Common myeloid progenitor, CD34-positive (primary cell): ENCODE data around the gene CDK18.

Experiments
- CTCF ChIA-PET: fragments of 350-600 bp; sonication (Branson Sonifier 250); formaldehyde crosslinking; loops from one replicate; lab custom pipeline; 2021; ENCODE audit warnings: antibody characterized with exemption; lab: Charles Lee
- POLR2A ChIA-PET: fragments of 350-600 bp; sonication (Branson Sonifier 250); formaldehyde crosslinking; loops from one replicate; lab custom pipeline; 2021; ENCODE audit warnings: antibody characterized with exemption; lab: Charles Lee
- DNase-seq, 3 donors: peaks; one replicate each; pipeline versions ENCODE4 v3.0.0 to v3.0.0-alpha.2; 2013
- H3K27ac ChIP-seq, 2 experiments: 1 replicate in 1 of 2; 2 replicates in 1 of 2; pipeline ENCODE4 v1.7.0; 2013; ENCODE audit warnings: inconsistent platforms in 2 of 2, low read length in 2 of 2, mild to moderate bottlenecking in 2 of 2, low read depth in 1 of 2, moderate library complexity in 1 of 2; ENCODE audit not compliant: severe bottlenecking in 2 of 2, insufficient read depth in 1 of 2, poor library complexity in 1 of 2
- H3K27me3 ChIP-seq, 5 experiments: replicated peaks in 2 of 5; 1 replicate in 3 of 5; 2 replicates in 2 of 5; pipeline versions ENCODE4 v1.6.1 to v1.7.0; 2013; ENCODE audit warnings: low read length in 4 of 5, mild to moderate bottlenecking in 2 of 5, moderate library complexity in 2 of 5, inconsistent platforms in 1 of 5; ENCODE audit not compliant: insufficient read depth in 5 of 5, control insufficient read depth in 4 of 5
- H3K36me3 ChIP-seq, 4 experiments: 1 replicate in 2 of 4; 2 replicates in 2 of 4; pipeline versions ENCODE4 v1.6.1 to v1.7.0; 2013; ENCODE audit warnings: low read length in 3 of 4, control low read depth in 1 of 4, mild to moderate bottlenecking in 1 of 4; ENCODE audit not compliant: control insufficient read depth in 4 of 4, insufficient read depth in 4 of 4
- H3K4me1 ChIP-seq, 4 experiments: 1 replicate in 3 of 4; 2 replicates in 1 of 4; pipeline versions ENCODE4 v1.6.1 to v1.7.1; 2013; ENCODE audit warnings: low read length in 3 of 4, mild to moderate bottlenecking in 3 of 4, control low read depth in 1 of 4, inconsistent platforms in 1 of 4, moderate library complexity in 1 of 4; ENCODE audit not compliant: control insufficient read depth in 4 of 4, insufficient read depth in 4 of 4; ENCODE audit errors: control extremely low read depth in 1 of 4
- H3K4me3 ChIP-seq, 7 experiments: 1 replicate in 4 of 7; 2 replicates in 3 of 7; pipeline versions ENCODE4 v1.5.1 to v1.7.0; 2013; ENCODE audit warnings: mild to moderate bottlenecking in 7 of 7, low read length in 6 of 7, moderate library complexity in 6 of 7, inconsistent platforms in 2 of 7, low read depth in 2 of 7, control low read depth in 1 of 7; ENCODE audit not compliant: insufficient read depth in 4 of 7, control insufficient read depth in 1 of 7; ENCODE audit errors: extremely low read depth in 1 of 7
- H3K9me3 ChIP-seq, 5 experiments: 1 replicate in 4 of 5; 2 replicates in 1 of 5; pipeline versions ENCODE4 v1.6.1 to v1.7.1; 2013; ENCODE audit warnings: low read length in 4 of 5, mild to moderate bottlenecking in 2 of 5, inconsistent platforms in 1 of 5, low read depth in 1 of 5, moderate library complexity in 1 of 5; ENCODE audit not compliant: control insufficient read depth in 4 of 5, insufficient read depth in 2 of 5; ENCODE audit errors: control extremely low read depth in 1 of 5
- WGBS: methylation state at CpG from one replicate; pipeline ENCODE4 v1.1.5; 2013; ENCODE audit not compliant: insufficient coverage; 5-methylcytosine and 5-hydroxymethylcytosine counted together

The CDK18 gene

DNA sequence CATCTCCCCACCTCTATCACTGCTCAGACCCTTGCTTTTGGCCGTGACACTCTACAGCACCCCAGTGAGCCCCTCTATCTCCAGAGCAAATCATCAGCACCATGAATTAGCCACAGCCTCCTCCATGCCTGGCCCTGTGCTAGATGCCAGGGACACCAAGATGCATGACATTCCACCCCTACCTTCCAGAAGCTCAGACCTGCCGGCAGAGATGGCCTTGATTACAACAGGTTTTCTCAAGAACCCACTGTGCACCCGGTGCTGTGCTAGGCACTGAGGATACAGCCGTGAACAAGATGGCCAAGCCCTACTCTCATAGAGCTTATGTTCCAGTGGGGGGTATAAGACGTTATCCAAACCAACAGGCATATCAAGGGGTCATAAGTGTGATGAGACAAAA is 30.6 kb downstream of the CDK18 start:
- H3K4me1 ChIP-seq: no peaks in the 10 kb centered on the region
- H3K4me3 ChIP-seq: no peak overlapping the region
- peaks cover 0 to 5% (median 2%) of the 10 kb centered on the region in 5 experiments for H3K27me3 ChIP-seq
- no peaks in the 10 kb centered on the region for H3K9me3 ChIP-seq
- H3K27ac ChIP-seq: no peak overlapping the region
- peaks cover 0 to 8% (median 4%) of the 10 kb centered on the region in 4 experiments for H3K36me3 ChIP-seq
- ChIA-PET POLR2A (interaction anchor here (1.1 kb wide), 1 partner anchor 8 kb away, joined by 3 read pairs; no protein-coding TSS in a partner anchor), CTCF (interaction anchor here (0.8 to 6.8 kb wide), 7 partner anchors 10 to 122 kb away, joined by 3 to 41 read pairs (median 5); no protein-coding TSS in a partner anchor)
- 98% methylated on average over 4 of the region's 5 CpGs for WGBS
- DNase-seq: no peak

DNA sequence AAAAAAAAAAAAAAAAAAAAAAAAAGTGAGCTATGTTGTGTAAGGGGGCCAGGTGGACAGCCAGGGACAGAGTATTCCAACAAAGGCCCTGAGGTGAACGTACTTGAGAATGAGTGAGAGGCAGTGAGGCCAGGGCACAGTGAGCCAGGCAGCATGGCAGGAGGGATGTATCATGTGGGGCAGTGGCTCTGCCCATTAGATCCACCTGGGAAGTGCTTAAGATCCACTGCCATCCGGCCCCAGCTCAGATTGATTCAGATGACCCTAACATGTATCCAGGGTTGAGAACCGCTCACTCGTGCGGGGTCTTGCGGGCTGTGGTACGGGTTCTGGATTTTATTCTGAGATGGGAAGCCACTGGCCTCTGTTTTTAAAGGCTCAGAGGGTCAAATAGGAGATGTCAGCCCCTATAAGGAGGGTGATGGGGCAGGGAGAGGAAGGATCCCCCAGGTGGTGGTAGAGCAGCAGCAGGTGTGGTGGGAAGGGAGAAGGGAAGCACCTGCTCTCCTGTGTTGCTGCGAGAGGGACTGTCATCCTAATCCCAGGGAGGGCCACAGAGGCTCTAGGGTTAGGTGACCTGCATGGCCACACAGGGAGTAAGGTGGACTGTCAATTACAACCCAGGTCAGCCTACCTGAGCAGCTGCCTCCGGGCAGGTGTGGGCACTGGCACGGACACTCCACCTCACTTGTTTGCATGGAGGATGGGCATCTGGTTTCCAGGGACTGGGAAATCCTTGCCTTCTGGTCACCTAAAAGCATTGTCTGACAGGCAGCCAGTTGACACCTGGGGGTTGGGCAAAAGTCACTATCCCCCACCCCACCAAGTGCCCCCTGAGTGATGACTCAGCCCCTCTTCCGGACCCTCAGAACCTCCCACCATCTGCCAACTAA is 31.6 kb downstream of the CDK18 start:
- peaks cover 0 to 9% (median 5%) of the 10 kb centered on the region in 5 experiments for H3K27me3 ChIP-seq
- ChIA-PET POLR2A (no interaction called here), CTCF (interaction anchor here (0.8 to 6.8 kb wide), 6 partner anchors 9 to 122 kb away, joined by 3 to 41 read pairs (median 4); no protein-coding TSS in a partner anchor)
- H3K27ac ChIP-seq: no peak overlapping the region
- H3K36me3 ChIP-seq: peaks cover 0 to 8% (median 2%) of the 10 kb centered on the region in 4 experiments
- 83% methylated on average over 6 of the region's 11 CpGs for WGBS
- no peak overlapping the region for H3K4me3 ChIP-seq
- H3K4me1 ChIP-seq: no peaks in the 10 kb centered on the region
- no peaks in the 10 kb centered on the region for H3K9me3 ChIP-seq
- DNase-seq: no peak

DNA sequence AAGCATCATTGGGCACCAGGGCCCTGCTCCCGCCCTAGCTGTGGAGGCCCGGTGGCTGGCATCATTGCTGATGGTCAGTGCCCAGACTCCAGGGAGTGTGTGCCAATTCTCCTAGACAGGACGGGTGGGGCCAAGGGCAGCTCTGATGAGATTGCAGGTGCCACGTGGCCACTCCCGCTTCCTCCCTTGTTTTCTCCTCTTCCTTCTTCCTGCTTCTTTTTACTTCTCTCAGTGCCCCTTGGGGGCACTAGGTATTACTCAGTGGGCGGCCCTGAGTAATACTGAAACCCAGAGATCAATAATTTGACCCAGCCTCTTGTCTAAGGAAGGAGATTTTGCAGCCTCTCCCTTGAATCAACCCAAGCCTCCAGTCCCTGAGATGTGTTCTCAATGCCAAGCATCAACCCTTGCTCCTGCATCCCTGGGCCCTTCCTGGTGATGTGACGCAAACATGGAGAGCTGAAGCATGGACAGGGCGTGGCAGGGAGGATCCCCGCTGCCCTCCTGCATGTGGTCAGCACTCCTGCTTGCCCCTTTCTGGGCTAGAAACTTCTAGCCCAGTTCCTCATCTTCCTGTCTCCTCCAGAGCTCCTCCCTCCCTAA is 32.4 kb downstream of the CDK18 start:
- H3K36me3 ChIP-seq: peaks cover 0 to 1% (median under 1%) of the 10 kb centered on the region in 4 experiments
- DNase-seq: no peak
- peaks cover 0 to 16% (median 12%) of the 10 kb centered on the region in 5 experiments for H3K27me3 ChIP-seq
- WGBS: 67% methylated on average over 8 of the region's 9 CpGs
- POLR2A ChIA-PET: no interaction called here
- CTCF ChIA-PET: interaction anchor here (0.8 to 6.8 kb wide), 5 partner anchors 9 to 122 kb away, joined by 3 to 41 read pairs (median 4); partner anchors contain the start of gene ELK4
- no peaks in the 10 kb centered on the region for H3K4me1 ChIP-seq
- H3K27ac ChIP-seq: no peak overlapping the region
- no peaks in the 10 kb centered on the region for H3K9me3 ChIP-seq
- no peak overlapping the region for H3K4me3 ChIP-seq

DNA sequence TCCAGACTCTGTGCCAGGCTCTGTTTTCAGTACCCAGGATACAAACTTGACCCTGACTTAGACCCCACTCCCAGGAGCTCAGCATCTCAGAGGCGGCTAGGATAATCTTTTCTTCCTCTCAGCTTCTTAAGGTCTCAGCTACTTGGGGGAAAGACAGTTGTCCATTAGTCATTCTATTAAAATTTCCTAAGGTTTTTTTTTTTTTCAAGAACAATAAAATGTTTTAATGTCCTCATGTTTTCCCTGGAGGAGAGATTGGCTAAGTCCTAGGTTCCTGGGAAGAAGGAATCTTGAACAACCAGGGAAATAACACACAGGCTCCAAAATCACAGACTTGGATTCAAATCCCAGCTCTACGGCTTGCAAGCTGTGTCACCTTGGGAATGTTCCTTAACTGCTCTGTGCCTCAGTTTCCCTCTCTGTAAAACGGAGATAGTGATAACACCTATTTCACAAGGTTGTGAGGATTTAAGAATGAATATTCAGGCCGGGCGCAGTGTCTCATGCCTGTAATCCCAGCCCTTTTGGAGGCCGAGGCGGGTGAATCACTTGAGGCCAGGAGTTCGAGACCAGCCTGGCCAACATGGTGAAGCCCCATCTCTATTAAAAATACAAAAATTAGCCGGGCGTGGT is 33.0 kb downstream of the CDK18 start:
- peaks cover 0 to 22% (median 13%) of the 10 kb centered on the region in 5 experiments for H3K27me3 ChIP-seq
- H3K36me3 ChIP-seq: no peaks in the 10 kb centered on the region
- no peaks in the 10 kb centered on the region for H3K9me3 ChIP-seq
- CTCF ChIA-PET: interaction anchor here (0.6 to 6.8 kb wide), 8 partner anchors 9 to 1330 kb away, joined by 3 to 41 read pairs (median 4); partner anchors contain the start of gene ELK4
- H3K4me1 ChIP-seq: no peaks in the 10 kb centered on the region
- no peak overlapping the region for H3K4me3 ChIP-seq
- no peak for DNase-seq
- H3K27ac ChIP-seq: no peak overlapping the region
- WGBS: 98% methylated on average over 6 of the region's 10 CpGs
- POLR2A ChIA-PET: no interaction called here

DNA sequence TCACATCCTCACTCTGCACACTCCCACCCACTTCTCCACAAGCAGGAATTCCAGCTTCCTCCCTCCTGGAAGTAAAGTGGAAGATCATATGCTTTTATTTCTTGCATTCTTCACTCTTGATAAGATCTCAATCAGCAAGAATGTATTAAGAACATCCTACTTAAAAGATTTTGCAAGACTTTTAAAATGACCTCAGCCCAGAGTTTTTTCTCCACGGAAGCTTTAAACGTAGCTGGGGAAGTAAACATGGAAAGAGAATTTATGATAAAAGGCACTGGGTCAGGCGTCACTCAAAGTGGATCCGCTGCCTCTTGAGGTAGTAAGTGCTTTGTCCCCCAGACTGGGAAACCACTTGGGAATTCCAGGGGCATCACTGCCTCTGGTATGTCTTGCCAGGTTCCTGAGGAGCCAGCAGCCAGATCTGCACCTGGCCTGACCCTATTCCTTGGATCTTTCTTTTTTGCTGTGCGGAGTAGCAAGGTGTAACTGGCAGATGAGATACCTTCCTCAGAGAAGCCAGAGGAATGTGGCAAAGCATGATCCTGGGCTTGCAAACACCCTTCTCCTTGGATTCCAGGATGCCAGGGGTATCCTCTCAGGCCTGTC is 33.9 kb downstream of the CDK18 start:
- ChIA-PET POLR2A (no interaction called here), CTCF (interaction anchor here (0.6 to 6.8 kb wide), 5 partner anchors 14 to 1331 kb away, joined by 3 to 41 read pairs (median 3); partner anchors contain the start of gene ELK4)
- 84% methylated on average over 5 of the region's 5 CpGs for WGBS

DNA sequence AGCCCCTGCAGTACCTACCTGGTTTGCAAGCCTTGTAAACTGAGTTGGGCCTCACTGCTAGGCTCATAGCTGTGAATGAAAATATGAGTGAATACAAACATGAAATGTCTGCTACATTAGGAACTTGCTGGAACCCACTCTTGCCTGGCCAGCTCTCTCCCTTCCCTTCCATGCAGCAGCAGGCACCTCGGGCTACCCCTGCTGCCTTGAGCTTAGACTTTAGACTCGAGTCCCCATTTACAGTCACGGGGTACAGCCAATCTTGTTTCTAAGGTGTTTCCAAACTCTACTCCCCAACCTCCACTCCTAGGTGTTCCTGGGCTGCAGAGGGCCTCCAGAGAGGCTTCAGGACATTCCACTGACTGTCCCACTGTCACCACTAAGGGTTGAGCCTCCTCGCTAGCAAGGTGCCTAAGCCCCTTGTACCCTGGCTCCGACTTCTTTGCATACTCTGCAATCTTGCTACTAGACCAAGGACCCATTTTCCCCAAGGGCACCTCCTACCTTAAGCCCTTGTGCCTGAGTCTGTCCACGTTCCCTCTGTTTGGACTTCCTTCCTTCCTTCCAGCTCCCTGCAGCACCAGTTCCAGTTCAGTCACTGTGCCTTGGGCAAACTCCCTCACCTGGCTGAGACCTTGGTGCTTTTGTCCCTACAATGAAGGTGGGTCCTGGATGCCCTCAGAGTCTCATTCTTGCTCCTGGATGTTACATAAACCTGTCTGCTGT is 36.9 kb downstream of the CDK18 start:
- Histone ChIP-seq H3K4me3 (no peak overlapping the region), H3K4me1 (peaks cover 0 to 10% (median 5%) of the 10 kb centered on the region in 4 experiments), H3K27ac (no peak overlapping the region), H3K36me3 (no peaks in the 10 kb centered on the region), H3K9me3 (no peaks in the 10 kb centered on the region), H3K27me3 (peaks cover 0 to 31% (median 21%) of the 10 kb centered on the region in 5 experiments)
- 81% methylated on average over 6 of the region's 6 CpGs for WGBS
- ChIA-PET CTCF (interaction anchor here (1.0 to 2.4 kb wide), 5 partner anchors 11 to 117 kb away, joined by 3 to 10 read pairs (median 4); no protein-coding TSS in a partner anchor), POLR2A (interaction anchor here (0.6 kb wide), 1 partner anchor 200 kb away, joined by 3 read pairs; no protein-coding TSS in a partner anchor)
- DNase-seq: no peak

More for the DNA sequence above, 33.9 kb downstream of the CDK18 start:
- Histone ChIP-seq H3K27me3 (peaks cover 0 to 26% (median 17%) of the 10 kb centered on the region in 5 experiments), H3K4me3 (no peak overlapping the region), H3K27ac (no peak overlapping the region), H3K36me3 (no peaks in the 10 kb centered on the region), H3K4me1 (peaks cover 0 to 5% (median 1%) of the 10 kb centered on the region in 4 experiments), H3K9me3 (no peaks in the 10 kb centered on the region)
- DNase-seq: no peak
